Measurements from ENCODE around the gene FHOD3. TPM values are rescaled to one million over a fixed set of nuclear protein-coding genes. Genes with fewer than 3 reads are reported as not detected.
A peak's percentile ranks its signal among the peaks of the same experiment; 100 is the strongest.

FHOD3 gene
- total RNA-seq, 2 donors from 2014 or later, result 2.8 to 3.1 TPM

- no peak overlapping the region for H3K4me3 ChIP-seq (ENCODE audit: low read length)
- no peaks in the 10 kb centered on the region for H3K4me1 Mint-ChIP-seq
- H3K9me3 Mint-ChIP-seq, result peaks cover 1% of the 10 kb centered on the region
- H3K36me3 Mint-ChIP-seq (ENCODE audit: low read depth), result no peaks in the 10 kb centered on the region
- H3K27me3 Mint-ChIP-seq (ENCODE audit: insufficient read depth), result no peaks in the 10 kb centered on the region
- no peaks in the 10 kb centered on the region for H3K9me3 ChIP-seq (ENCODE audit: control insufficient read depth, low read length)
- no peaks in the 10 kb centered on the region for H3K36me3 ChIP-seq (ENCODE audit: control insufficient read depth, insufficient read depth, low read length)
- H3K9ac ChIP-seq (ENCODE audit: extremely low read depth, low read length, poor library complexity, severe bottlenecking), result no peak overlapping the region
- 79 to 100% methylated on average over 1 to 3 of the region's 3 CpGs for WGBS, 2 experiments (ENCODE audit: insufficient coverage in 1 of 2, insufficient read length in 1 of 2)
- H3K4me3 Mint-ChIP-seq, result no peak overlapping the region
- peak; percentile 89 for TF ChIP-seq CTCF (conservative IDR thresholded peaks at IDR 0.05)
- H3K27ac Mint-ChIP-seq, result no peak overlapping the region
- no peak overlapping the region for H3K27ac ChIP-seq (ENCODE audit: low read depth, low read length)
- H3K27me3 ChIP-seq (ENCODE audit: control insufficient read depth, insufficient read depth, low read length, poor library complexity, severe bottlenecking), result no peaks in the 10 kb centered on the region
- DNase-seq, result peak; percentile 90
- H3K4me1 ChIP-seq (ENCODE audit: control insufficient read depth, insufficient read depth, low read length), result no peaks in the 10 kb centered on the region
These were observed 114.2 kb downstream of the FHOD3 start for GRCh38 chr18:36411745-36412168.

GRCh38 chr18:36412778-36413177 lies 115.3 kb downstream of the FHOD3 start:
- H3K9ac ChIP-seq (ENCODE audit: extremely low read depth, low read length, poor library complexity, severe bottlenecking), result no peak overlapping the region
- WGBS, 2 experiments (ENCODE audit: insufficient coverage in 1 of 2, insufficient read length in 1 of 2), result 90% methylated on average over 1 of the region's 1 CpG; no CpG with 5 or more reads in 1 of the 2 experiments
- no peaks in the 10 kb centered on the region for H3K27me3 ChIP-seq (ENCODE audit: control insufficient read depth, insufficient read depth, low read length, poor library complexity, severe bottlenecking)
- TF ChIP-seq CTCF (conservative IDR thresholded peaks at IDR 0.05), result peak; percentile 76
- H3K27ac Mint-ChIP-seq, result no peak overlapping the region
- no peak overlapping the region for H3K4me3 Mint-ChIP-seq
- H3K9me3 ChIP-seq (ENCODE audit: control insufficient read depth, low read length), result no peaks in the 10 kb centered on the region
- DNase-seq, result peak; percentile 77
- H3K27me3 Mint-ChIP-seq (ENCODE audit: insufficient read depth), result no peaks in the 10 kb centered on the region
- peaks cover 1% of the 10 kb centered on the region for H3K9me3 Mint-ChIP-seq
- H3K36me3 ChIP-seq (ENCODE audit: control insufficient read depth, insufficient read depth, low read length), result no peaks in the 10 kb centered on the region
- no peak overlapping the region for H3K4me3 ChIP-seq (ENCODE audit: low read length)
- H3K4me1 ChIP-seq (ENCODE audit: control insufficient read depth, insufficient read depth, low read length), result no peaks in the 10 kb centered on the region
- no peaks in the 10 kb centered on the region for H3K36me3 Mint-ChIP-seq (ENCODE audit: low read depth)
- H3K4me1 Mint-ChIP-seq, result no peaks in the 10 kb centered on the region
- no peak overlapping the region for H3K27ac ChIP-seq (ENCODE audit: low read depth, low read length)

DNA sequence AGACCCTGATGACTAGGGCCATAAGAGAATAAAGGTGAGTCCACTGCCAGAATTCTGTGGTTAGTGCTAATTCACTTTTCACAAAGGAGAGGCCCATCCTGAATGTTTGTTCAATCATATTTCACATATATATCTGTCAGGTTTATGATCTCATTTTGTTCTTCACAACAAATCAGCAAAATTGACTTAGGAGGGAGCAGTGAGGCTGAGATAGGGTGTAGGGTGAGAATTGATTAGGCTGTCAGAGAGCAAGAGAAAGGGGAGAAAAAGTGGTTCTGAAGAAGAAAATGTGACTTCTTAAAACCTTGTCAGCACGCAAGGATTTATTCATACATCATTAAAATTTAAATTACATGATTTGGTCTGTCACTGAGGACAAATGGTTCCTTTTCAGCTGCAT lies 117.7 kb downstream of the FHOD3 start:
- no peaks in the 10 kb centered on the region for H3K27me3 Mint-ChIP-seq (ENCODE audit: insufficient read depth)
- Histone ChIP-seq H3K27ac (ENCODE audit: low read depth, low read length) (no peak overlapping the region), H3K9ac (ENCODE audit: extremely low read depth, low read length, poor library complexity, severe bottlenecking) (no peak overlapping the region), H3K9me3 (ENCODE audit: control insufficient read depth, low read length) (no peaks in the 10 kb centered on the region), H3K4me3 (ENCODE audit: low read length) (no peak overlapping the region), H3K27me3 (ENCODE audit: control insufficient read depth, insufficient read depth, low read length, poor library complexity, severe bottlenecking) (no peaks in the 10 kb centered on the region), H3K4me1 (ENCODE audit: control insufficient read depth, insufficient read depth, low read length) (no peaks in the 10 kb centered on the region), H3K36me3 (ENCODE audit: control insufficient read depth, insufficient read depth, low read length) (no peaks in the 10 kb centered on the region)
- peaks cover 1% of the 10 kb centered on the region for H3K9me3 Mint-ChIP-seq
- no peak for TF ChIP-seq CTCF (conservative IDR thresholded peaks at IDR 0.05)
- no peak overlapping the region for H3K27ac Mint-ChIP-seq
- no peak for DNase-seq
- H3K36me3 Mint-ChIP-seq (ENCODE audit: low read depth), result no peaks in the 10 kb centered on the region
- H3K4me3 Mint-ChIP-seq, result no peak overlapping the region
- 85% methylated on average over 1 of the region's 1 CpG; no CpG with 5 or more reads in 1 of the 2 experiments for WGBS, 2 experiments (ENCODE audit: insufficient coverage in 1 of 2, insufficient read length in 1 of 2)
- H3K4me1 Mint-ChIP-seq, result no peaks in the 10 kb centered on the region
